Transverse colon (tissue), 4 donors: ENCODE results near the gene SOX10. TPM values are rescaled to one million over a fixed set of nuclear protein-coding genes. Genes with fewer than 3 reads are reported as not detected.

ENCODE experiments used
- DNase-seq: peaks from one replicate; pipeline ENCODE4 v3.0.0-alpha.2; 2019
- H3K27ac ChIP-seq, 4 donors: fragments of 200-600 bp; sonication (generic); 2 replicates each; pipeline ENCODE4 v1.5.1; 2016 to 2018; ENCODE audit warnings: inconsistent platforms in 4 of 4
- H3K27me3 ChIP-seq: fragments of 200-600 bp; sonication (generic); 2 replicates; pipeline ENCODE4 v1.5.1; 2017; ENCODE audit warnings: inconsistent platforms
- H3K36me3 ChIP-seq, 4 donors: fragments of 200-600 bp; sonication (generic); 2 replicates each; pipeline ENCODE4 v1.5.1; 2017 to 2019; ENCODE audit warnings: inconsistent platforms in 4 of 4
- H3K4me1 ChIP-seq, 4 donors: fragments of 200-600 bp; sonication (generic); 2 replicates each; pipeline ENCODE4 v1.5.1; 2017 to 2020; ENCODE audit warnings: inconsistent platforms in 4 of 4
- H3K4me3 ChIP-seq, 4 donors: fragments of 200-600 bp; sonication (generic); 1 replicate in 1 of 4; 2 replicates in 3 of 4; pipeline versions ENCODE4 v1.5.1 to v1.6.1; 2017 to 2019; ENCODE audit warnings: inconsistent platforms in 4 of 4
- H3K9me3 ChIP-seq, 2 donors: fragments of 200-600 bp; sonication (generic); 2 replicates each; pipeline ENCODE4 v1.5.1; 2017 to 2019; ENCODE audit warnings: inconsistent platforms in 2 of 2
- EP300 ChIP-seq: sonication (generic); formaldehyde crosslinking; IDR thresholded peaks from one replicate; pipeline ENCODE4 v1.6.1; 2017; ENCODE audit warnings: antibody characterized with exemption, low read depth
- POLR2A ChIP-seq: fragments of 450-650 bp; IDR thresholded peaks from one replicate; pipeline ENCODE4 v1.6.1; 2016; ENCODE audit warnings: antibody characterized with exemption, mild to moderate bottlenecking, moderate library complexity
- POLR2AphosphoS5 ChIP-seq, 3 donors: sonication (generic); formaldehyde crosslinking; IDR thresholded peaks; one replicate each; pipeline ENCODE4 v1.6.1; 2016; ENCODE audit warnings: antibody characterized with exemption in 3 of 3
- WGBS, 2 donors: methylation state at CpG; one replicate each; pipeline ENCODE4 v1.1.5; 2018; ENCODE audit warnings: low coverage in 1 of 2; 5-methylcytosine and 5-hydroxymethylcytosine counted together
- in situ Hi-C, 4 donors: fragments of 200-750 bp; cut with MboI; loops; one replicate each; pipeline versions ENCODE4 v1.15.0 to v1.15.1; 2017; ENCODE audit warnings: low sequenced_read_pairs in 3 of 4, low pct_ligation_motif_present in 1 of 4, low pct_unique_long_range_greater_than_20kb in 1 of 4
- intact Hi-C: fragments of 100-400 bp; cut with DNase I; formaldehyde crosslinking; loops from one replicate; pipeline ENCODE4 v1.15.1; 2023; ENCODE audit warnings: low total_unique reads
- total RNA-seq, 4 donors: library from RNA; depleted of rRNA; stranded (reverse); fragments of >200 nt; gene quantifications; one replicate each; pipeline ENCODE4 v1.1.0, GENCODE V29; 2016
- TF ChIP-seq, protein P1 (sequence below), 5 experiments: fragments of 200-600 bp in 3 of 5; fragments of 450-650 bp in 2 of 5; sonication (generic) in 3 of 5; IDR thresholded peaks; 1 replicate in 2 of 5; 2 replicates in 3 of 5; pipeline ENCODE4 v1.5.1; 2016 to 2017; ENCODE audit warnings: antibody characterized with exemption in 5 of 5, inconsistent platforms in 3 of 5, mild to moderate bottlenecking in 2 of 5, moderate library complexity in 1 of 5

SOX10 gene
- total RNA-seq, 4 donors from 2014 or later, result 1.2 to 4.9 (median 3.5) TPM

DNA sequence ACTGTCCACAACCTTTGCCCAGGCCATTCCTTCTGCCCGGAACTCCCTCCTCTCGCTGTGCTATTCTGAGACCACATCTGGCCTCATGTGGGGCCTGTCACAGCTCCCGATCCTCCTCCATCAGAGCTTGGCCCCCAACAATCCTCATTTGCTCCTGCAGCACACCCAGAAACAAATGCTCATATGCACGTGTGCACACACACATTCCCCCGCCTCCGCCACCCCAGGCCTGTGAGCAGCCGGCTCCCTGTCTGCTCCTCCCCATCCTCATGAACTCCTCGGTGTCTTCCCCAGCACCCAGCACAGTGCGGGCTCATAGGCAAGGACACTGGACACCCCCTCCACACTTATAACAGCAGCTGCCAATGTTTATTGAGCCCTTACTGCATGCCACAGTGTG lies 43.1 kb upstream of the SOX10 start:
- intact Hi-C loops, result no loop called here
- in situ Hi-C loops, result no loop called here
- no peak for DNase-seq
- Histone ChIP-seq H3K27ac (no peak overlapping the region), H3K9me3 (no peaks in the 10 kb centered on the region), H3K36me3 (no peaks in the 10 kb centered on the region), H3K27me3 (no peaks in the 10 kb centered on the region), H3K4me3 (no peak overlapping the region), H3K4me1 (peaks cover 3 to 11% (median 6%) of the 10 kb centered on the region in 4 donors)
- TF ChIP-seq EP300 (no peak), POLR2AphosphoS5 (IDR thresholded peaks at IDR 0.05) (no peak), POLR2A (no peak)
- TF ChIP-seq, protein P1, sequence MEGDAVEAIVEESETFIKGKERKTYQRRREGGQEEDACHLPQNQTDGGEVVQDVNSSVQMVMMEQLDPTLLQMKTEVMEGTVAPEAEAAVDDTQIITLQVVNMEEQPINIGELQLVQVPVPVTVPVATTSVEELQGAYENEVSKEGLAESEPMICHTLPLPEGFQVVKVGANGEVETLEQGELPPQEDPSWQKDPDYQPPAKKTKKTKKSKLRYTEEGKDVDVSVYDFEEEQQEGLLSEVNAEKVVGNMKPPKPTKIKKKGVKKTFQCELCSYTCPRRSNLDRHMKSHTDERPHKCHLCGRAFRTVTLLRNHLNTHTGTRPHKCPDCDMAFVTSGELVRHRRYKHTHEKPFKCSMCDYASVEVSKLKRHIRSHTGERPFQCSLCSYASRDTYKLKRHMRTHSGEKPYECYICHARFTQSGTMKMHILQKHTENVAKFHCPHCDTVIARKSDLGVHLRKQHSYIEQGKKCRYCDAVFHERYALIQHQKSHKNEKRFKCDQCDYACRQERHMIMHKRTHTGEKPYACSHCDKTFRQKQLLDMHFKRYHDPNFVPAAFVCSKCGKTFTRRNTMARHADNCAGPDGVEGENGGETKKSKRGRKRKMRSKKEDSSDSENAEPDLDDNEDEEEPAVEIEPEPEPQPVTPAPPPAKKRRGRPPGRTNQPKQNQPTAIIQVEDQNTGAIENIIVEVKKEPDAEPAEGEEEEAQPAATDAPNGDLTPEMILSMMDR (IDR thresholded peaks at IDR 0.05), result no peak
- 86% methylated on average over 9 of the region's 9 CpGs; no CpG with 5 or more reads in 1 of the 2 donors for WGBS, 2 donors

GRCh38 chr22:38026130-38027111 lies 42.1 kb upstream of the SOX10 start:
- intact Hi-C loops, result no loop called here
- TF ChIP-seq, protein P1 (IDR thresholded peaks at IDR 0.05), result no peak
- TF ChIP-seq POLR2AphosphoS5 (IDR thresholded peaks at IDR 0.05) (no peak), EP300 (no peak), POLR2A (no peak)
- no peak overlapping the region for H3K4me3 ChIP-seq
- no peaks in the 10 kb centered on the region for H3K9me3 ChIP-seq
- H3K36me3 ChIP-seq, result no peaks in the 10 kb centered on the region
- DNase-seq, result no peak
- 87% methylated on average over 21 of the region's 22 CpGs; no CpG with 5 or more reads in 1 of the 2 donors for WGBS, 2 donors
- no peak overlapping the region for H3K27ac ChIP-seq
- in situ Hi-C loops, result no loop called here
- H3K4me1 ChIP-seq, result peaks cover 3 to 11% (median 6%) of the 10 kb centered on the region in 4 donors
- no peaks in the 10 kb centered on the region for H3K27me3 ChIP-seq

- Histone ChIP-seq H3K36me3 (no peaks in the 10 kb centered on the region), H3K4me3 (no peak overlapping the region), H3K4me1 (peaks cover 3 to 8% (median 6%) of the 10 kb centered on the region in 4 donors), H3K27me3 (no peaks in the 10 kb centered on the region), H3K9me3 (no peaks in the 10 kb centered on the region), H3K27ac (no peak overlapping the region)
- WGBS, 2 donors, result 80 to 93% methylated on average over 2 to 8 of the region's 8 CpGs
- intact Hi-C loops (no loop called here), in situ Hi-C loops (no loop called here)
- DNase-seq, result no peak
- TF ChIP-seq POLR2AphosphoS5 (IDR thresholded peaks at IDR 0.05) (no peak), EP300 (no peak), POLR2A (no peak)
- TF ChIP-seq, protein P1 (IDR thresholded peaks at IDR 0.05), result no peak
These were observed 41.2 kb upstream of the SOX10 start for GRCh38 chr22:38025514-38025913.

DNA sequence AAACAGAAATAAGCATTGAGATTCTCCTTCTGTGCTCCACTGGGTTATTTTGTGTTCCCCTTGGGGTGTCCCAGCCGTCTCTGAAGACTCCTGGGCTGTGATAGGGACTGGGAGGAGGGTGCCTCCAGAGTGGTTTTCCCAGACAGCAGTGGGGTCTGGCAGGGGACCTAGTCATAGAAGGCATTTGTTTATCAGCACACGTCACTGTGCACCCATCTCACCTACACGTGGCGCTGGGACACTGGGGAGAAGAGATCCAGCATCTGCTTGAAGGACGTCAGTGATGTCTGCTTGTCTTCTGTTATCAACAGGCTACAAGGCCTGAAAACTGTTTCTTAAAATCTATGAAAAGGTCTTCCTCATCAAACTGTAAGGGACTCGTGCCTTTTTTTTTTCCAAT lies 38.7 kb upstream of the SOX10 start:
- no peak for DNase-seq
- 81 to 86% methylated on average over 3 to 6 of the region's 6 CpGs for WGBS, 2 donors
- intact Hi-C loops (no loop called here), in situ Hi-C loops (no loop called here)
- H3K4me1 ChIP-seq, result no peaks in the 10 kb centered on the region
- H3K4me3 ChIP-seq, result no peak overlapping the region
- TF ChIP-seq EP300, result no peak
- no peaks in the 10 kb centered on the region for H3K9me3 ChIP-seq
- no peaks in the 10 kb centered on the region for H3K27me3 ChIP-seq
- no peaks in the 10 kb centered on the region for H3K36me3 ChIP-seq
- no peak overlapping the region for H3K27ac ChIP-seq
